GM21619 (cell line): ENCODE results near the gene GRAMD1B.
A peak's percentile ranks its signal among the peaks of the same experiment; 100 is the strongest.
"Not testable (repeated sequence)": the region's sequence is repeated elsewhere in the genome, so short reads cannot be mapped to it uniquely, and the experiment has no call there.

ENCODE experiments used
- ATAC-seq: cut with Tn5 transposase; IDR thresholded peaks from one replicate; pipeline ENCODE4 v1.9.1; 2021; ENCODE audit not compliant: unreplicated experiment

The GRAMD1B gene

DNA sequence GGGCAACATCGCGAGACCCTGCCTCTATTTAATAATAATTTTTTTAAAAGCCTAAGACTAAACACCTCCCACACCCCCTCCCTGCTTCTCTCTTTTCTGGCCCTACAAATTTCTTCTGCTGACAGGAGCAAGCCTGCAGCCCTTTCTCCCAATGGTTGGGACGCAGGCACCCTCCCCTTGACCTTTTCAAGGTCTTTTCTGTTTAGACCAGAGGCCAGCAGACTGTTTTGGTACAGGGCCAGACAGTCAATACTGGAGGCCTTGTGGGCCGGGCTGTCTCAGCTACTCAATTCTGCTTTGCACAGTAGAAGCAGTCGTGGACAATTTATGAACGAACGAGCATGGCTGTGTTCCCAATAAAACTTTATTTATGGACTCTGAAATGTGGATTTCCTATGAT lies 132.1 kb downstream of the GRAMD1B start:
- no peak for ATAC-seq

GRCh38 chr11:123562829-123563228 lies 132.8 kb downstream of the GRAMD1B start:
- no peak for ATAC-seq

- ATAC-seq: no peak
These were observed 134.2 kb downstream of the GRAMD1B start for GRCh38 chr11:123564221-123564620.

DNA sequence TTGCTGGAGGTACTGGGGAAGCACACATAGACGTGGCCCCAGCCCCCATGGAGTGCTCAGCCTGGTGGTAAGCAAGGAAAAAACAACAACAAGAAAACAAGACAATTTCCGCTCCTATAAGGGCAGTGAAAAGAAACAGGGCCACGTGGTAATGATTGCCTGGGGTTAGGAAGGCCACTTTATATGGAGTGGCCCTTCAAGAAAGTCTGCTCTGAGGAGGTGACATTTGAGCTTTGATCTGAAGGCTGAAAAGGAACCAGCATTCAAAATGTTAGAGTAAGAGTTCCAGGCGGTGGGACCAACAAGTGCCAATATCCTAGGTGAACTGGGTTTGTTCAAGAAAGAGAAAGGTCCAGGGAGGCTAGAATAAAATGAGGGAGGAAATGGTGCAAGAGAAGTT lies 136.8 kb downstream of the GRAMD1B start:
- no peak for ATAC-seq

- ATAC-seq: no peak
These were observed 137.4 kb downstream of the GRAMD1B start for GRCh38 chr11:123567466-123567865.

- ATAC-seq: no peak
These were observed 138.3 kb downstream of the GRAMD1B start for GRCh38 chr11:123568367-123568870.

DNA sequence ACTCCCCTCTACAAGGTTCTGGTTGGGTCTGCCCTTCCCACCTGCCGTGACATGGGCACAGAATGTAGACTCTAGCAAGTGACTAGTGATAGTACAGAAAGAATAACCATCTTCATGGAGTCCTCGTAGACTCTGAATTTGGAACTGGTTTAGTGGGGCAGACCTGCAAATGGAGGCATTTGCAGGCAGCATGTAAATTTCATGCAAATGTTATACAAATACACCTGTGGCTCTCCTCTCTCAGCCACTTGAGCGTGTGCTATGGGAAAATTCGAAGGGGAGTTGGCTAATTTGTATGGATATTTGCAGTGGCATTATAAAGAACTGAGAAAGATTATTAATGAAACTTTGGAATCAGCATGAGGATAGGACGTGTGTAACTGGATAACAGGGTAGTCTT lies 139.3 kb downstream of the GRAMD1B start:
- no peak for ATAC-seq

DNA sequence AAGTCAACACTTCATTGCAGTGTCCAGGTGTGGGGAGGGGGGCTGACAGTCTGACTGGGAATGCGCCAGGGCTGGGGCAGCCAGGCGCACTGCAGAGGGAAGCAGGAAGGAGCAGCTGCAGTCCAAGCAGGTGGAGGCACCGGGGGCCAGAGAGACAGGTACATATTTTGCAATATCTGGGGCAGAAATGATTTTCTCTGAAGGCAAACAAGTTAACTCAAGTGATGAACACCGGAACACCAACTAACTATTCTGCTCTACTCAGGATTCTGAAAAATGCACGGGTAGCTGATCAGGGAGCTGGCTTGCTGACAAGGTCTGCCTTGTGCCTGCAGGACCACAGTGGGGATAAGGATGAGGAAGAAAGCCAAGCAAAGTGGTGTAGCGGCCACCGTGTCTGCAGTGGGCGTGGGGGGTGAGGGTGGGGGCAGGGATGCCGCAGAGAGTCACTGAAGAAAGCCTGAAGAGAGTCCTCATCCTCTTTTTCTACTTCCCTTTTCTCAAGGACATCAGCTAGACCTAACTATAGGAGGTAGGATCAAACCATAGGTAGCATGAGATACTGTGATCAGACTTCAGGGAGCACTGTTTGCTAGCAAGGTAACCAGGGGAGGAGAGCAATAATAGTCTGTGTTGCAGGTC lies 141.0 kb downstream of the GRAMD1B start:
- ATAC-seq: no peak

GRCh38 chr11:123572791-123573190 lies 142.7 kb downstream of the GRAMD1B start:
- ATAC-seq: not testable (repeated sequence)

GRCh38 chr11:123573286-123573685 lies 143.2 kb downstream of the GRAMD1B start:
- ATAC-seq: no peak

DNA sequence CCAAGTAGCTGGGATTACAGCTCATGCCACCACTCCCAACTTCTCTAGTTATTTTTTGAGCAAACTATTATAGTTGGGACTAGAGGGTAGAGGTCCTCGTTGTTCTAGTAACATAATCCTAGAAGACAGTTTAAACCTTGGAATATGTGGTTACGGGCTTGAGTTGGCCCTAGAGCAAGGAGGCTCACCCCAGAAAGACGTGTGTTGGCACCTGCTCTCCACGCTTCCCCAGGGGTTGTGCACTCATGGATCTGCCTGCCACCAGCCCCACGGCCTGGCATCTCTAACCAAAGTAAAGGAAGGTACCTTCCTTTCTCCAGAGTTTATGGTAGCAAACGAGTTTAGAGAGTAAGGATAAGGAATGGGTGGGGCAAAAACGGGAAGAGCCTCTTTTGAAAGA lies 145.4 kb downstream of the GRAMD1B start:
- no peak for ATAC-seq

DNA sequence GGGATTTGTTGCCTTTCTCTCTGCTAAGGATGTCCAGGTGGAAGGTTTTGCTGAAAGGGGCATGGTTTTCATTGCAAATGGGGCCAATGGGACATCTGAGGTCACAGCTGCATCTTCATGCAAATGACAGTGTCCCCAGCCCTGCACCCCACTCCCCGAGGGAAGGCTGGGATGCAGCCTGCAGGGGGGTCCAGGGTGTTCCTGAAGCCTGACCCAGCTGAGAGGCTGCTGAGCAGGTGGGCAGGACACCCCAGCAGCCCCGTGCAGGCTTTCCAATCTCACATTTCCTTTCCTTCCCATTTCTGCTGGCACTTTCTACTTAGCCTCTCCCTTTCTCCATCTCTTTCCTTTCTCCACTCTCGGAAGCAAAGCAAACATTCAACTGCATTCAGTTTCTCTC lies 146.0 kb downstream of the GRAMD1B start:
- ATAC-seq: no peak

DNA sequence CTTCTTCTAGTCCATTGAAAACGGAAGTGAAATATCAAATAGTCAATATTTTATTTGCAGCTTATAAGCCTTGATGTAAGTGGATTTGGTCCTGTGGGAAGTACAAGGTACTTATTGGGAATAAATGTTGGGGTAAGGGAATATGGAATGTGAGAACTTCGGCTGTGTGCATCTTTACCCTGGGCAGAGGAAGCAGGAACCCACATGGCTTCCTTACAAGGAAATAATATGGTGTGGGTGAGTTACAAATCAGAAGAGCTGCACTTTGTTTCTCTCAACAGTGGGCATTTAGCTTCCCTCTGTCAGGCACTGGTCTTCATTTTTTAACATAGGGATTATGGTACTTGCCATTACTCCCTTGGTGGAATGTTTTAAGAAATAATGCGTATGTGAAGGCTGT lies 146.4 kb downstream of the GRAMD1B start:
- ATAC-seq: no peak

DNA sequence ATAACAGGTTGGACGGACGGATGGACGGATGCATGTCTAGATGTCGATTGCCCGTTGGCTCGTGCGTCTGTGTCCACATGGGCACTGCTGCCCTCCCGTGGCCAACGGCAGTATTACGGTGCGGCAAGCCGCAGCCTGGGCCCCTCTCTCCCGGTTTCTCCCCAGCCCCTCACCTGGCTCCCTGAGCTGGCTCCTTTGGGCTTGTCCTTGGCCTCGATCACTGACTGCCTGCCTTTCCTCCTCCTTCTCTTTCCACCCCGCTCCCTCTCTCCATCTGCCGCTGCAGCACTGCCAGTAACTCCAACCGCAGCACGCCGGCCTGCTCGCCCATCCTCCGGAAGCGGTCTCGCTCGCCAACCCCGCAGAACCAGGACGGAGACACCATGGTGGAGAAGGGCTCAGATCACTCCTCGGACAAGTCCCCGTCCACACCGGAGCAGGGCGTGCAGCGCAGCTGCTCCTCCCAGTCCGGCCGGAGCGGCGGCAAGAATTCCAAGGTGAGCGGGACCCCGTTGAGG lies 147.1 kb downstream of the GRAMD1B start:
- peak; percentile 67 for ATAC-seq

GRCh38 chr11:123578778-123579481 lies 148.9 kb downstream of the GRAMD1B start:
- no peak for ATAC-seq

DNA sequence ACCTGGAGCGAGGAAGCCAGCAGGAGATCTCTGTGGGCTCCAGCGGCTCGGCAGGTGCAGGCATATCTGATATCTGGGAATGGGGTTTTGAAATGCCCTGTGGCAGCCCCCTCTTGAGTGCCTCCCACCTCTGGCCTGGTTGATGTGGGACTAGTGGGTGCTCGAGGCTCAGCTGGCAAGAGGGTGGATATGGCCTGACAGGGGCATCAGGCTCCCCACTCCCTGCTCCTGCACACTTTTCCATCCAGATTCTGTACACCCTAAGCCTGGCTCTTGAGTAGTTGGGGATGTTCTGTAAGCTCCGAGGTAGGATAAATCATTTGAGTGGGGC lies 149.4 kb downstream of the GRAMD1B start:
- no peak for ATAC-seq

GRCh38 chr11:123580137-123580536 lies 150.1 kb downstream of the GRAMD1B start:
- no peak for ATAC-seq

DNA sequence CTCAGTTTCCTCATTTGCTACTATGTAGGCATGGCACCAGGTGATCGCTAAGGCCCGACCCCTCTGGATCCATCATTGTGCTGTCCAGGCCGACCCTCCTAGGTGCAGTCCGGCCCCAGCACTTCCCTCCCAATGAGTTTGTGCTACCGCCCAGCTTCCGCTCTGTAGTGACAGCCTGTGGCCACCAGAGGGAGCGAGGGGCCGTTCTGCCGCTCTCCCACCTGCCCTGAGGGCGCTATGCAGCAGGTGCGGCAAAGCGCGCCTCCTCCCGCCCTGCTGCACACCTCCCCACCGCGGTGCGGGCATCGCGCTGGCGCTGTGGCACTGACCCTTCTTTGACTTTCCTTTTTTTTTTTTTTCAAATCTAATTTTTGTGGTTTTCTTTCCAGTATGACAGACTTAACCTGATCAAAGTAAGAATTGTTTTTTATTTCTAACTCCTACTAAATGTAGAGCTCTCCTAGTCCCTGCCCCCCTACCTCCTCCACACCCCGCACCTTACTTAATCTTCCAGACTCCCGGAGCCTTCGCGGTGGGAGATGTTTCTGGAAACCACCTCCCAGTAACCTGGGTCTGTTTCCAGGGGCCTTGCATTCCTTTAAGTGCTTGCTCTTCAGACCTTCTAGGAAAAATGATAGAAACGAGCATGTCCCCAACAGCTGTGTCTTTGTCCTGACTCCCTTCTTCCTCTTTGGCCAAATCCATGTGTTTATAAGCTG lies 150.6 kb downstream of the GRAMD1B start:
- ATAC-seq: peak; percentile 80

- no peak for ATAC-seq
These were observed 151.8 kb downstream of the GRAMD1B start for GRCh38 chr11:123581651-123582399.

DNA sequence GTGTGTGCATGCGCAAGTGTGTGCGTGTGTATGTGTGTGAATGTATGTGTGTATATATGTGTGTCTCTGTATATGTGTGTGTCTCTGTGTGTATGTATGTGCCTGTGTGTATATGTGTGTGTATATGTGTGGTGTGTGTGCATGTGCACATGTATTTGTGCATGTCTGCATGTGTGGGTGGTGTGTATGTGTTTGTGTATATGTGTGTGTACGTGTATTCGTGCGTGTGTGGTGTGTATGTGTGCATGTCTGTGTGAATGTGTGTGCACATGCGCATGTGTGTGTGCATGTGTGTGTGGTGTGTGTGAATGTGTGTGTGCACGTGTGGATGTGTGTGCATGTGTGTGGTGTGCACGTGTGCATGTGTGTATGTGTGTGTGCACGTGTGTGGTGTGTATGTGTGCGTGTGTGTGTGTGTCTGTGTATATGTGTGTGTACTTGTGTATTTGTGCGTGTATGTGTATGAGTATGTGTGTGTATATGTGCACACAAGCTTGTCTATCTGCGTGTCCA lies 153.0 kb downstream of the GRAMD1B start:
- no peak for ATAC-seq

GRCh38 chr11:123584186-123584585 lies 154.1 kb downstream of the GRAMD1B start:
- no peak for ATAC-seq
